Measurements from ENCODE around the gene IL23A. TPM values are rescaled to one million over a fixed set of nuclear protein-coding genes. Genes with fewer than 3 reads are reported as not detected.
"Not testable (repeated sequence)": the region's sequence is repeated elsewhere in the genome, so short reads cannot be mapped to it uniquely, and the experiment has no call there.

Gene IL23A, protein sequence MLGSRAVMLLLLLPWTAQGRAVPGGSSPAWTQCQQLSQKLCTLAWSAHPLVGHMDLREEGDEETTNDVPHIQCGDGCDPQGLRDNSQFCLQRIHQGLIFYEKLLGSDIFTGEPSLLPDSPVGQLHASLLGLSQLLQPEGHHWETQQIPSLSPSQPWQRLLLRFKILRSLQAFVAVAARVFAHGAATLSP
- 0.23 TPM in 1 of 2 replicates, not detected in the other for total RNA-seq (2014; rRNA removed; shearing (Covaris generic))

DNA sequence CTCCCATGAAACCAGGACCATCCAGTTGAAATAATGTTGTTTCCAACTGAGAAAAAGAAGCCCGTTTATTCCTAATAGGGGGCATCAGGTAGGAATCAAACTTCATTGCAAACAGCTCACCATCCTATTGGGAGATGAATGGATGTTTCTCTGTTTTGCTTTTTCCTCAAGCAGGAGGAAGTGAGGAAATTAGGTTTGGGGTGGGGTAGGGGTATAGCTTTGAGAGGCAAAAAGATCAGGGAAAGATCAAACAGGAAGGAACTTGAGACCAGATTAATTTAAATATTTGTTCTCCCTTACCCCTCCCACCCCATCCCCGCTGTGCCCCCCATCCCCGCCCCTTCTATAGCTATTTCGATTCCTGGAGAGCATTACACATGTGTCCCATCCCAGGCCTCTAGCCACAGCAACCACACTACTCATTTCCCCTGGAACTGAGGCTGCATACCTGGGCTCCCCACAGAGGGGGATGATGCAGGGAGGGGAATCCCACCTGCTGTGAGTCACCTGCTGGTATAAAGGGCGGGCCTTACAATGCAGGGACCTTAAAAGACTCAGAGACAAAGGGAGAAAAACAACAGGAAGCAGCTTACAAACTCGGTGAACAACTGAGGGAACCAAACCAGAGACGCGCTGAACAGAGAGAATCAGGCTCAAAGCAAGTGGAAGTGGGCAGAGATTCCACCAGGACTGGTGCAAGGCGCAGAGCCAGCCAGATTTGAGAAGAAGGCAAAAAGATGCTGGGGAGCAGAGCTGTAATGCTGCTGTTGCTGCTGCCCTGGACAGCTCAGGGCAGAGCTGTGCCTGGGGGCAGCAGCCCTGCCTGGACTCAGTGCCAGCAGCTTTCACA is at the start of gene IL23A:
Gene IL23A, plus strand, starts transcription at position 577 of the 850 bp plus-strand sequence. Its CDS starts 161 bp downstream, at position 738.
- no peak for DNase-seq (ENCODE audit: low spot score)

DNA sequence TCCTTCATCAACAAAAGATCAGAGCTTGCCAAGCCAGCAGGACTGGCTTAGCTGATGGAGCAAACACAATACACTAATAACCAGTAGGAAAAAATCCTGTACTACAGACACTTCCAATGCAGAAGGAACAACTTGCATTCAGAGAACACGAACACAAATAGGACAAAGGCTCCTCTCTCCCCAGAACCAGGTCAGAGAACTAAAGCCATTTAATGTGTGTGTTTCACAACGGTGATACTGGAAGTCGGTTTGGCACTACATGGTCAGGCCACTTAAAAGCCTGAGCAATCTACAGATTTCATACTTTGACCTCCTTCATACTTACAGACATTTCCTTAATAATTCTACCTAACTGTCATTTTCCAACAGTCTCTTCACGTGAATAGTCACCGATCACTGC is 44.9 kb upstream of the IL23A start:
- no peak for DNase-seq (ENCODE audit: low spot score)

DNA sequence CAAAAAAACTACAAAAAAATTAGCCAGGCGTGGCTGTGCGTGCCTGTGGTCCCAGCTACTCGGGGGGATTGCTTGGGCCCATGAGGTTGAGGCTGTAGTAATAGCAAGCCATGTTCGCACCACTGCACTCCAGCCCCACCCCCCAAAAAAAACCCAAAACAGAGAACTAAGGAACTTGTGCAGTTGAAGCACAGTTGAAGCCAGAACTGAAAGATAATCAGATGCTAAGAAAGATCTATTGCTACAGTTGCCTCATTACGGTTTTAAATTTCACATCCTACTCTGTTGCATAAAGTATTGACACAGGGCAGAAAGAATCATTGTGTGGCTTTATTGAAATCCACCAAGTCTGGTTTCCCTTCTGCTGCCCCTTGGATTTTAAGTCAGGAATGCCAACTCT is 42.4 kb upstream of the IL23A start:
- DNase-seq (ENCODE audit: low spot score), result no peak

DNA sequence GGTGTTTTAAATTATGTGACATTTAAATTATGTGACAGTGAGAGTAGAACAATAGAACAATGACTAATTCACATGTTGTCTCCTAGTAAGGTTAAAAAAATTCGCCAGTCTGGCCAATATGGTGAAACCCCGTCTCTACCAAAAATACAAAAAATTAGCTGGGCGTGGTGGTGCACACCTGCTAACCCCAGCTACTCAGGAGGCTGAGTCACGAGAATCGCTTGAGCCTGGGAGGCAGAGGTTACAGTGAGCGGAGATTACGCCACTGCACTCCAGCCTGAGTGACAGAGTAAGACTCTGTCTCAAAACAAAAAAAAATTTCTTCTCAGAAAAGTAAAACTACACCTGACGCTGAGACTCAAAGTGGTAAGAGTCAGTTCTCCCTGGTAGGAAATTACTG is 41.3 kb upstream of the IL23A start:
- no peak for DNase-seq (ENCODE audit: low spot score)

DNA sequence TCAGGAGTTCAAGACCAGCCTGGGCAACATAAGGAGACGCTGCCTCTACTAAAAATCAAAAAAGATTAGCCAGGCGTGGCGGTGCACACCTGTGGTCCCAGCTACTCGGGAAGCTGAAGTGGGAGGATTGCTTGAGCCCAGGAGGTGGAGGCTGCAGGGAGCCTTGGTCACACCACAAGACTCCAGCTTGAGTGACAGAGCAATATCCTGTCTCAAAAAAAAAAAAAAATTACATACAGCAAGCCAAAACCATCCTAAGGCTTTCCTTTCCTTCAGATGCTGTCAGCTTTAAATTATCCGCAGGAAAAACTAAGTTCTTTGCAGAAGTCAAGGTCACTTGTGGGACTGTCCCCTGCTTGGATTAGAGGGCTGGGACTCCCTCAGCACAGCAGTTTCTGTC is 39.9 kb upstream of the IL23A start:
- no peak for DNase-seq (ENCODE audit: low spot score)

DNA sequence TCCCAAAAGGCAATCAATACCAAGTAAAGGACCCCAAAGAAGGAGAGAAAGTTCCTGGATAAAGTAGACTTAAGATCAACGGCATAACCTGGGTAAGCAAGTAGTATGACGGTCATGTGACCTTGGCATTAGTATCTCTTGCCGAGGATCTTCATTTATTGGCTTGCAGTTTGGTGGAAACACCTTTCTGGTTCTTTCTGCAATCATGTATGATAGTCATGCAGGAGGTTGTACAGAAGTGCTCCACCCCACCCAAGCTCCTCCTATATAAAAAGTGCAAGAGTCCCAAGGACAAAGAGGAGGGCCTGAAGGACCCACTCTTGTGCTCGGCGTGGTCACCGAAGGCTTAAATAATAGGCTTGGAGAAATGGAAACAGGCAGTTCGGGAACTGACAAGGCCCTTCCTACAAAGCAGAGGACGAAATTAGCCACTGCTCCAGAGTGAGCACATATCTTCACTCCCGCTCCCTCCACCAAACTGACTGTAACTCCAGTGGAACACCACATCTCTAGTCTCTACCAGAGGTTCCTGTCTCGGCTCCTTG is 39.3 kb upstream of the IL23A start:
- DNase-seq (ENCODE audit: low spot score), result no peak

DNA sequence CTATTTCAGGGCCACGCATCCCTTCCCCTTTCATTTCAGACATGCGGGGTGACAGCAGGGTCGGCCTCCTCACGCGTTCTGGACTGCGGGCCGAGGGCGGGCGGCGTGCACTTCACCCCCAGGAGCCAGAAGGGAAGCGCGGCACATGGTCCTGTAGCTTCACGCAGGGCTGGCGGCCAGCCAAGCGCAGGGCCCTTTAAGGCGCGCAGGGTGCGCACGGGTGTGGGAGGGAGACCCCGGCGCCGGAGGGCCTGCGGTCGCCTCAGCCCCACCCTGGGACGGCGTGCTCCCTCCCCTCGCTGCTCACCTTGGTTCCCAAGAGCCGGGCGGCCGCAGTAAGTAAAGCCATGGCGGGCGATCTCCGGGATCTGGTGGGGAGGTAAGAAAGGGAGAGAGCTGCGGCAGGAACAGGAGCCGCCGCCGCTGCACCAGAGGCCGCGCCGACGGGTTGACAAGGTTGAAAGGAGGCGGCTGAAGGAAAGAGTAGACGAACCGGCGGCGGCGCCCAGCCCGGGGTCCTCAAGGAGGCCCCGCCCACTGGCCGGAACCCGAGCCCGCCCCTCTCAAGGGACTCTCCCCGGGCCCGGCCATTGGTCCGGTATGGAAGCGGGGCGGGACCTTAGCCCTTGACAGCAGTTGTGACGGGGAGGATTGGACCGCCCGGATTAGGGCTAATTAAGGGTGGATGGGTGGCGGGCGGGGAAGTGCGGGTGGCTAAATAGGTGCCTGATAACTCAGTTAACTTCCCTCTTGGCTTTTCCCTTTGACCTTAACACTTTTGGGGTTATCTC is 38.6 kb upstream of the IL23A start, which contains the start of gene CS:
Gene CS, minus strand, starts transcription at position 478 of the 791 bp plus-strand sequence. Its CDS starts 129 bp downstream, at position 349.
- peak; percentile 96 for DNase-seq (ENCODE audit: low spot score)

DNA sequence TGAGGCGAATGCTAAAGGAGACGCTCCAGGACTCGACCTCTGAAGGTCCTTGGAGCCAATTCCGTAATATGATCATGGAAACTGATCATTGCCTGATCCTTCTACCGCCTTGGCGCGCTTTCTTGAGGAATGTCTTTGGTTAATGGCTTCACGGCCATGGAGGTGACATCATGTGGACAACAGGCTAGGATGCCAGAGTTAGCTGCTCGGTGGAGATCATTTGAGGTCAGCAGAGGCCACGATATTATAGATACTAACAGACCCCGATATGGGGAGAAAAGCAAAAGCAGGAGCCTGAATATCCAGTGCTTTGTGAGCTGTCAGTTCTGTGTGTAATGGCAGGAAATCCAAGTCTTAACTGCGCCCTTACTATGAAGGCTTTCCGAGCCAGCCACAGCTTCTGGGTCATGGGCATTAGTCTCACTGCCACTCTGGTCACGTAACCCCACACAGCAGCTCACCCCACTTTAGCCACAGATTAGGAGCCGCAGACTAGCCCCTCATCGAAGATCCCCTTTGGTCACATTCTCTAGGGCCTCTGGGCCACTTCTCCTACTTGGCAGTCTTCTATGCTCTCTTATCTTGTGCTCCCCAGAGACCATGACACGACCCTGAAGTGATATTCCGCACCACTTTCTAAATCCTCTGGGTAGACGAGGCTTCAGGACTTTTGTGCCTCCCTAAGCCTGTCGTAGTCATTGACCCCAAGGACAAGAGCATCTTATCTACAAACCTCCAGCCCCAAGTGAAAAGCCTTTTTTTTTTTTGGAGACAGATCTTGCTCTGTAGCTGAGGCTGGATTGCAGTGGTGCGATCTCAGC is 37.8 kb upstream of the IL23A start:
- no peak for DNase-seq (ENCODE audit: low spot score)

DNA sequence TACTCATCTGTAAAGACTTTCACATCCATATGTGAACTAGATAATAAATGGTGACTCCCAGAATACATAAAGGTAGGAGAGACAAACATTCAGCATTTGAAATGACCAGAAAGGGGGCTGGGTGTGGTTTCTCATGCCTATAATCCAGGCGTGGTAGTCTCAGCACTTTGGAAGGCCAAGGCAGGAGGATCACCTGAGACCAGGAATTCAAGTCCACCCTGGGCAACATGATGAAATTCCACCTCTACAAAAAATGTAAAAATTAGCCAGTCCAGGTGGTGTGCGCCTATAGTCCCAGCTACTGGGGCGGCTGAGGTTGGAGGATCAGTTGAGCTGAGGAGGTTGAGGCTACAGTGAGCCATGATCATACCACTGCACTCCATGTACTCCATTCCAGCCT is 34.4 kb upstream of the IL23A start:
- no peak for DNase-seq (ENCODE audit: low spot score)

DNA sequence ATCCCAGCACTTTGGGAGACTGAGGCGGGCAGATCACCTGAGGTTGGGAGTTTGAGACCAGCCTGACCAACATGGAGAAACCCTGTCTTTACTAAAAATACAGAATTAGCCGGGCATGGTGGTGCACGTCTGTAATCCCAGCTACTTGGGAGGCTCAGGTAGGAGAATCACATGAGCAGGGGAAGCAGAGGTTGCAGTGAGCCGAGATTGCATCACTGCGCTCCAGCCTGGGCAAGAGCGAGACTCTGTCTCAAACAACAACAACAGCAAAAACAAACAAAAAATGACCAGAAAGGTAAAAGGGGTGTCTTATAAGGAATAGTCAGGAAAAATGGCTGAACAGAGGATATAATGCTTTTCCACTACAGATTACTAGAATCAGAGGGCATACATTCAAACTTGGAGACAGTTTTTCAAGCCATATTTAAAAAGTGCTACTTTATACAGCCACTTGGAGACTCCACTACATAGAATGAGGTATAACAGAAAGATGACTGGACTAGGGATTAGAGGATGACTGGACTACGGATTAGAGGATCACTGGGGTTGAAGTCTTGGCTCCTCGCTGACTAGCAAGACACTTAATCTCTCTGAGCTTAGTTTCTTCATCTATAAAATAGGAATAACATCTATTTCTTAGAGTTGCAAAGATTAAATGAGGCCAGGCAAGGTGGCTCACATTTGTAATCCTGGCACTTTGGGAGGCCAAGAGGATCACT is 33.7 kb upstream of the IL23A start:
- DNase-seq (ENCODE audit: low spot score), result no peak

DNA sequence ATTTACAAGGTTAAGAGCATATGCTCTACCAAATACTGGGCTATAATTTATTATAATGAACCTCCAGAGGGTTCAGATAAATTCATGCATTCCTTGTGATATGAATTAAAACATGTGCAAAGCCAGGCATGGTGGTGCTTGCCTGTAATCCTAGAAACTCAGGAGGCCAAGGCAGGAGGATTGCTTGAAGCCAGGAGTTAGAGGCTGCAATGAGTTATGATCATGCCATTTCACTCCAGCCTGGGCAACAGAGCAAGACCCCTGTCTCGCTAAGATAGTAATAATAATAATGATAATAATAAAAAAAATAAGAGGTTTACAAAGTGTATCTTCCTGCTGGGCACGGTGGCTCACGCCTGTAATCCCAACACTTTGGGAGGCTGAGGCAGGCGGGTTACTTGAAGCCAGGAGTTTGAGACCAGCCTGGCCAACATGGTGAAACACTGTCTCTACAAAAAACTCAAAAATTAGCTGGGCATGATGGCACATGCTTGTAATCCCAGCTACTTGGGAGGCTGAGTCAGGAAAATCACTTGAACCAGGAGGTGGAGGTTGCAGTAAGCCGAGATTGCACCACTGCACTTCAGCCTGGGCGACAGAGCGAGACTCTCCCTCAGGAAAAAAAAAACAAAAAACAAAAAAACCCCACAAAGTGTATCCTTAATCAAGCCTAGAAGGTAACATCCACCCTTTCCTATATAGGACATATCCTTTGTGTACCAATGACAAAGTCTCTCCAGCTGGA is 31.3 kb upstream of the IL23A start:
- no peak for DNase-seq (ENCODE audit: low spot score)

DNA sequence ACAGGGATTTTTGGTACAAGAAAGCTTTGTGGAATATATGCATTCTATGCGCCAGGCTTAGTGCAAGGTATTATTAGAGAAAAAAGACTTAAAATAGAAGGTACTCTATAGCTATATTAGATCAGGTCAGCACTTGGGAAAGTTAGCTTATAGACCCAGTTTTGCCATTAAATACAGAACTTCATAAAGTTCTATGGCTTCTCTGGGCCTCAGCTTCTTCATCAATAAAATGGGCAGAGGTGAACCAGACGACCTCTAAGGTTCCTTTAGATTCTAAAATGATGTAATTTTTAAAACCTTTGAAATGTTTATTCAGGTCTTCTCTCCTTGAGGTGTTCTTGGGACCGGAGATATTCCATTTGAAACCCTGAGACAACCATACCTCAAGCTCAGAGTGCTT is 30.0 kb upstream of the IL23A start:
- DNase-seq (ENCODE audit: low spot score), result no peak

DNA sequence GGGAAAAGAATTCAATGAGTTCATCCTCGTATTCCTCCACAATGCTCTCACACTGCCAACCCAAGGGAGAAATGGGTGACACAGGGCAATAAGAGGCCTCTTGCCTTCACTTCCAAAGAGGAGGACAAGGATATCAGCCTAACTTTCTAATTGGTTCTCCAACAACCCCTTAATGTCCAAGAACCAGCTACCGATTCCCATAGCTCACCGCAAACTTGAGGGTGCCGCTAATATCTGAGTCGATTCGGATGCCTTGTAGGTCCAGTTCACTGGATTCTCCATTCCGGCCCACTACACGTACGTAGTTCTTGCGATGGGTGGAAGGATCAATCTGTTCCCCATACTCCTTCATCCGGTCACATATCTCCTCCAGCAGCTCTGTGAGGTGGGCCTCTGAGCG is 27.7 kb upstream of the IL23A start:
- no peak for DNase-seq (ENCODE audit: low spot score)

DNA sequence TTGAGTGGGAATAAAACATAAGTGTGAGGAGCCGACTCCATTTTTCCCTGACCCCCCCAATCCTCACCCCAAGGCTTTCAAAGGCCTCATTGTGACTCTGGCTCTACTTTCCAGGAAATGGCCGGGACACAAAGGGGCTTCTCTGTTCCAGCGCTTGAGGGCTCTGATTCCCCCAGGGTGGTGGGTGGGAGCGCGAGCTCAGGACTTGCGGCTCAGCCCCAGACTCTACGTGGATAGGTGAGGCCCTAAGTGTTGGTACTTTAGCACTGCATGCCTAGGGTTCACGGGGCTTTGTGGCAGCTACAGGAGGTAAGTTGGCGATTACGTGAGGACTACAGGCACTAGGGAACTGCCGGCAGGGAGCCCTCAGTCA is 23.4 kb upstream of the IL23A start:
- no peak for DNase-seq (ENCODE audit: low spot score)

DNA sequence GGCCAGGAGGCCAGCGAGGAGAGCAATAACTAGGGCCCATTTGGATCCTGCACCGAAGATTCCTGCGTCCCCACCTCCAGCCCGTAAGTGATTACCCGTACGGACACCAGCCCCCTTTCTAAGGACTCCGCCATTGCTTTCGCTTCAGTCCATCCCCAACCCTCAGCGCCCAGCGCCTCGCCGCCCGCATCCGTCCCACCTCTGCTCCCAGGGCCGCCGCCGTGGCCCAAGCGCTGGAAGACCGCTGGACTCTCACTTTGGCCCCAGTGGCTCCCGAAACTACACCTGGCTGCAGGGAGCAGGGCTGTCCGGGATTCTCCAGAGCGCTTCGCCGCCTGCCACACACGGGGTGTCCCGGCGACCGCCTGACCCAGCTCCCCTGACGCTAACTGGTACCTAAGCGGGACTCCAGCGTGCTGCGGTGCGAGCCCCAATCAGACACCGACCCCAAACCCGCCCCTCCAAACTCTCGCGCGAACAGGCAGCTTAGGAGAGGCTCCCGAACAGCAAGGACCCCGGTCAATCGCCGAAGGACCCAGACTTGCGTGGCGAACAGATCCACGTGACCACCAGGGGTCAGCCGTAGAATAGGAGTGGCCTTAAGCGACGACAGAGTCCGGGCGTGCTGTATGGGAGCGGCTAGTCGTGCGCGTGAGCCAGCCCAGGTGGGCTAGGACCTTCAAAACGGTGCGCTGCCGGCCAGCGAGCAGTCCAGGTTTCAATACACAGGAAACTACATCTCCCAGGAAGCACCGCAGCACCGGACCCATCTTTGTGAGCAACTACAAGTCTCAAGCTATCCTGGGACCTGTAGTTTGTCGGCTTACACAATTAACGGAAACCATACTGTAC is 22.8 kb upstream of the IL23A start, which contains the start of gene CNPY2:
Gene CNPY2, minus strand, starts transcription at position 367 of the 852 bp plus-strand sequence. CDS start 771 bp downstream, outside the sequence.
- peak; percentile 98 for DNase-seq (ENCODE audit: low spot score)

DNA sequence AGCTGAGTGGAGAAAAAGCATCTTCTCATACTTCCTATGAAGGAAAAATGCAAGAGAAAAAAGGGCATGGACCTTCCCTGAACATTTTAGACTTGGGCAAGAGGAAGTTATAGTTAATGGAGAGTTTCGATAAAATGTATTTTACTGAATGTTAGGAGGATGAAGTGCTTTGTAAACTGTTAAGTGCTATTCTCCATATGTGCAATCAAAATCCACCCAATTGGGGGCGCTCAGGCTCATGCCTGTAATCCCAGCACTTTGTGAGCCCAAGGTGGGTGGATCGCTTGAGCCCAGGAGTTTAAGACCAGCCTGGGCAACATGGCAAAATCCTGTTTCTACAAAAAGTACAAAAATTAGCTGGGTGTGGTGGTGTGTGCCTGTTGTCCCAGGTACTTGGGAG is 21.0 kb upstream of the IL23A start:
- no peak for DNase-seq (ENCODE audit: low spot score)

DNA sequence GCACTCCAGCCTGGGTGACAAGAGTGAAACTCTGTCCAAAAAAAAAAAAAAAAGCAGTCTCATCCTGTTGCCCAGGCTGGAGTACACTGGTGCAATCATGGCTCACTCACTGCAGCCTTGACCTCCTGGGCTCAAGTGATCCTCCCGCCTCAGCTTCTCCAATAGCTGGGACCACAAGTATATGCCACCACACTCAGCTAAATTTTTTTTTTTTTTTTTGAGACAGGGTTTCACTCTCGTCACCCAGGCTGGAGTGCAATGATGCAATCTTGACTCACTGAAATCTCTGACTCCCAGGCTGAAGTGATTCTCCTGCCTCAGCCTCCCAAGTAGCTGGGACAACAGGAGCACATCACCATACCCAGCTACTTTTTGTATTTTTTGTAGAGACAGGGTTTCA is 17.7 kb upstream of the IL23A start:
- no peak for DNase-seq (ENCODE audit: low spot score)

DNA sequence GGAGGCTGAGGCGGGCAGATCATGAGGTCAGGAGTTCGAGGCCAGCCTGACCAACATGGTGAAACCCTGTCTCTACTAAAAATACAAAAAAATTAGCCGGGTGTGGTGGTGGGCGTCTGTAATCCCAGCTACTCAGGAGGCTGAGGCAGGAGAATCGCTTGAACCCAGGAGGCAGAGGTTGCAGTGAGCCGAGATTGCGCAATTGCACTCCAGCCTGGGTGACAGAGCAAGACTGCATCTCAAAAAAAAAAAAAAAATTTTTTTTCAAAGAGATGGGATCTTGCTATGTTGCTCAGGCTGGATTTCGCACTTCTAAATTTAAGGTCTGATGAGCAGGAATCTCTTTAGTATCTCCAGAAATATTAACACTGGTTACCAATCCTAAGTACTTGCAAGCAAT is 17.1 kb upstream of the IL23A start:
- DNase-seq (ENCODE audit: low spot score), result not testable (repeated sequence)

DNA sequence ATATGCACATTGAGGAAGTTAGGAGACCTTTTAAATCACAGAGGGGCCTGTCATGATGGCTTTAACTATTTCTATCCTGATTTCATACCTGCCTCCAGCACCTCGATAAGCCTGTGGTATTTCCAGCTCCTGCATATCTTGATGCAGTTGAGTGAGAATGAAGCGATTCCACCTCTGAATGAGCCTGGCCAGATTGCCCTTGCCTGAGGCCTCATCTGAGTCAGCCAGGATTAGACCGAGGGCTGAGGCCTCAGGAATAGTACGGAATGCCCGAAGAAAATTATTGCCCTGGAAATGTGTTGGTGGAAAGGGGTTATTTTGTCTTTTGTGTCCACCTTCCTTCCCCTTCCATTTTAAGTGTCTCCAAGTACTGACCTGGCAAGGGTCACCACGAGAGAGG is 14.5 kb upstream of the IL23A start:
- DNase-seq (ENCODE audit: low spot score), result no peak
